MM.1S (cell line): Measurements from ENCODE around the gene FUT8.

ENCODE experiments used
- DNase-seq: peaks from one replicate; pipeline ENCODE4 v3.0.0-alpha.2; 2015
- H2AFZ ChIP-seq: fragments of 300-600 bp; sonication (generic); 2 replicates; pipeline ENCODE4 v1.6.0; 2016; ENCODE audit warnings: antibody characterized with exemption, low read length
- H3F3A ChIP-seq: fragments of 300-600 bp; sonication (generic); 2 replicates; pipeline ENCODE4 v1.6.1; 2016; ENCODE audit warnings: mild to moderate bottlenecking, antibody characterized with exemption, low read length, moderate library complexity, mixed read lengths; ENCODE audit not compliant: insufficient read depth
- H3K27ac ChIP-seq: fragments of 300-600 bp; sonication (generic); 2 replicates; pipeline ENCODE4 v1.5.1; 2016; ENCODE audit warnings: mild to moderate bottlenecking, low read length
- H3K27me3 ChIP-seq: fragments of 300-600 bp; sonication (generic); replicated peaks from 2 replicates; pipeline ENCODE4 v1.6.0; 2016; ENCODE audit warnings: low read length; ENCODE audit not compliant: insufficient read depth
- H3K36me3 ChIP-seq: fragments of 300-600 bp; sonication (generic); replicated peaks from 2 replicates; pipeline ENCODE4 v1.6.1; 2016; ENCODE audit warnings: mild to moderate bottlenecking, low read length, mixed read lengths; ENCODE audit not compliant: insufficient read depth
- H3K4me1 ChIP-seq: fragments of 300-600 bp; sonication (generic); 2 replicates; pipeline ENCODE4 v1.6.1; 2016; ENCODE audit warnings: low read length, mixed read lengths
- H3K4me2 ChIP-seq: fragments of 300-600 bp; sonication (generic); 2 replicates; pipeline ENCODE4 v1.6.0; 2016; ENCODE audit warnings: low read depth, low read length
- H3K4me3 ChIP-seq: fragments of 300-600 bp; sonication (generic); 2 replicates; pipeline ENCODE4 v1.5.1; 2016; ENCODE audit warnings: low read length, mixed read lengths
- H3K79me2 ChIP-seq: fragments of 300-600 bp; sonication (generic); 2 replicates; pipeline ENCODE4 v1.6.1; 2016; ENCODE audit warnings: mixed run types, low read length, mixed read lengths
- H3K9ac ChIP-seq: fragments of 300-600 bp; sonication (generic); 2 replicates; pipeline ENCODE4 v1.6.1; 2016; ENCODE audit warnings: low read length, mixed read lengths
- H3K9me2 ChIP-seq: fragments of 300-600 bp; sonication (generic); replicated peaks from 2 replicates; pipeline ENCODE4 v1.6.1; 2016; ENCODE audit warnings: mild to moderate bottlenecking, low read length, mixed read lengths; ENCODE audit not compliant: insufficient read depth
- H3K9me3 ChIP-seq: fragments of 300-600 bp; sonication (generic); replicated peaks from 2 replicates; pipeline ENCODE4 v1.6.1; 2016; ENCODE audit warnings: mild to moderate bottlenecking, low read length, mixed read lengths; ENCODE audit not compliant: insufficient read depth
- H4K20me1 ChIP-seq: fragments of 300-600 bp; sonication (generic); 2 replicates; pipeline ENCODE4 v1.6.1; 2016; ENCODE audit warnings: mild to moderate bottlenecking, low read length, moderate library complexity, mixed read lengths; ENCODE audit not compliant: insufficient read depth
- CTCF ChIP-seq: fragments of 300-600 bp; sonication (generic); IDR thresholded peaks from 2 replicates; pipeline ENCODE4 v1.5.1; 2016; ENCODE audit warnings: antibody characterized with exemption, low read length, mixed read lengths
- EZH2 ChIP-seq: fragments of 300-600 bp; sonication (generic); optimal IDR thresholded peaks from 2 replicates; pipeline ENCODE3; 2017; ENCODE audit warnings: low read depth, mild to moderate bottlenecking, antibody characterized with exemption, low read length, mixed read lengths
- EZH2phosphoT487 ChIP-seq: fragments of 300-600 bp; sonication (generic); IDR thresholded peaks from 2 replicates; pipeline ENCODE4 v1.6.1; 2018; ENCODE audit warnings: antibody characterized with exemption, low read length

The FUT8 gene

GRCh38 chr14:65550779-65551643 is 138.5 kb downstream of the FUT8 start:
- Histone ChIP-seq H3K4me3 (no peak overlapping the region), H3K27ac (no peak overlapping the region), H2AFZ (no peak overlapping the region), H3K4me2 (no peak overlapping the region), H3F3A (no peaks in the 10 kb centered on the region), H4K20me1 (no peaks in the 10 kb centered on the region), H3K4me1 (no peaks in the 10 kb centered on the region), H3K79me2 (no peaks in the 10 kb centered on the region), H3K36me3 (no peaks in the 10 kb centered on the region), H3K9ac (no peak overlapping the region), H3K9me2 (no peaks in the 10 kb centered on the region), H3K9me3 (no peaks in the 10 kb centered on the region), H3K27me3 (no peaks in the 10 kb centered on the region)
- no peak for DNase-seq
- TF ChIP-seq EZH2phosphoT487 (no peak), CTCF (no peak), EZH2 (no peak)

- DNase-seq, result no peak
- no peak overlapping the region for H3K9ac ChIP-seq
- no peaks in the 10 kb centered on the region for H3K79me2 ChIP-seq
- H3K4me1 ChIP-seq, result no peaks in the 10 kb centered on the region
- H3K9me3 ChIP-seq, result no peaks in the 10 kb centered on the region
- no peaks in the 10 kb centered on the region for H3K9me2 ChIP-seq
- H2AFZ ChIP-seq, result no peak overlapping the region
- H4K20me1 ChIP-seq, result no peaks in the 10 kb centered on the region
- no peaks in the 10 kb centered on the region for H3K36me3 ChIP-seq
- no peak for TF ChIP-seq EZH2phosphoT487
- TF ChIP-seq CTCF, result no peak
- H3K27ac ChIP-seq, result no peak overlapping the region
- H3F3A ChIP-seq, result no peaks in the 10 kb centered on the region
- no peak overlapping the region for H3K4me3 ChIP-seq
- no peaks in the 10 kb centered on the region for H3K27me3 ChIP-seq
- H3K4me2 ChIP-seq, result no peak overlapping the region
Observed at GRCh38 chr14:65552724-65553123, 140.2 kb downstream of the FUT8 start.

DNA sequence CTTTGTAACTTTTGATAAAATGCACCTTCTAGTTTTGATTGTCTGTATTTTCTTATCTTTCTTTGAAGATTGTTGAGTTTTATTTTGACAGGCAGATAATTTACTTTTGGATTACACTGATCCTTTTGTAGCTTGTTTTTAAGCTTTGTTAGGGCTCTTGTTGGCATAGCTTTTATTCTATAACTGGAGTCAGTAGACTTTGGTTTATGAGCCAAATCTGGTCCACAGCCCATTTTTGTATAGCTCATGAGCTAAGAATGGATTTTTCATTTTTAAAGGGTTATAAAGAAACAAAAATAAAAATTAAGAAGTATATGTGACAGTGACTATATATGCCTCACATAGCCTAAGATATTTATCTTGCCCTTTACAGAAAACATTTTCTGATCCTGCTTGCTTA is 142.3 kb downstream of the FUT8 start:
- H3K9ac ChIP-seq, result no peak overlapping the region
- H3F3A ChIP-seq, result no peaks in the 10 kb centered on the region
- no peaks in the 10 kb centered on the region for H3K79me2 ChIP-seq
- no peaks in the 10 kb centered on the region for H3K27me3 ChIP-seq
- no peaks in the 10 kb centered on the region for H3K9me2 ChIP-seq
- TF ChIP-seq CTCF, result no peak
- TF ChIP-seq EZH2, result no peak
- TF ChIP-seq EZH2phosphoT487, result no peak
- no peaks in the 10 kb centered on the region for H4K20me1 ChIP-seq
- no peaks in the 10 kb centered on the region for H3K4me1 ChIP-seq
- no peaks in the 10 kb centered on the region for H3K9me3 ChIP-seq
- no peak for DNase-seq
- H3K4me2 ChIP-seq, result no peak overlapping the region
- H2AFZ ChIP-seq, result no peak overlapping the region
- H3K27ac ChIP-seq, result no peak overlapping the region
- no peak overlapping the region for H3K4me3 ChIP-seq
- H3K36me3 ChIP-seq, result no peaks in the 10 kb centered on the region
